WI38 (cell line): ENCODE results near the gene DNAJC10.

Experiments
- H3K4me3 ChIP-seq: 2 replicates; pipeline ENCODE4 v1.5.1; 2011; ENCODE audit warnings: low read depth, mild to moderate bottlenecking, control low read depth, low read length
- TF ChIP-seq, protein P1 (sequence below): IDR thresholded peaks from 2 replicates; pipeline ENCODE4 v1.5.1; 2012; ENCODE audit warnings: low read depth, mild to moderate bottlenecking, control low read depth, low read length

DNAJC10 gene

DNA sequence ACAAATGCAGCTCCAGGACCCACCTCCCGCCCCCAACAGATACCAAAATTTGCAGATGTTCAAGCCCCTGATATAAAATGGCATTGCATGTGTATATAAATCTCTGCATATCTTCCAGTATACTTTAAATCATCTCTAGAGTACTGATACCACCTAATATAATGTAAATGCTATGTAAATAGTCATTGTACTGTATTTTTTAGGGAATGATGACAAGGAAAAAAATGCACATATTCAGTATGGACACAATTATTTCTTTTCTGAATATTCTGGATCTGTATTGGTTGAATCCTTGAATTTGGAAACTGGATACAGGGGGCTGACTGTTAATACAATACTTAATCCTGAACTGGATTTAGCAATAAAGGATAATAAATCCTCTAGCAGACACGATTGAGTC lies 82.7 kb downstream of the DNAJC10 start:
- TF ChIP-seq, protein P1, sequence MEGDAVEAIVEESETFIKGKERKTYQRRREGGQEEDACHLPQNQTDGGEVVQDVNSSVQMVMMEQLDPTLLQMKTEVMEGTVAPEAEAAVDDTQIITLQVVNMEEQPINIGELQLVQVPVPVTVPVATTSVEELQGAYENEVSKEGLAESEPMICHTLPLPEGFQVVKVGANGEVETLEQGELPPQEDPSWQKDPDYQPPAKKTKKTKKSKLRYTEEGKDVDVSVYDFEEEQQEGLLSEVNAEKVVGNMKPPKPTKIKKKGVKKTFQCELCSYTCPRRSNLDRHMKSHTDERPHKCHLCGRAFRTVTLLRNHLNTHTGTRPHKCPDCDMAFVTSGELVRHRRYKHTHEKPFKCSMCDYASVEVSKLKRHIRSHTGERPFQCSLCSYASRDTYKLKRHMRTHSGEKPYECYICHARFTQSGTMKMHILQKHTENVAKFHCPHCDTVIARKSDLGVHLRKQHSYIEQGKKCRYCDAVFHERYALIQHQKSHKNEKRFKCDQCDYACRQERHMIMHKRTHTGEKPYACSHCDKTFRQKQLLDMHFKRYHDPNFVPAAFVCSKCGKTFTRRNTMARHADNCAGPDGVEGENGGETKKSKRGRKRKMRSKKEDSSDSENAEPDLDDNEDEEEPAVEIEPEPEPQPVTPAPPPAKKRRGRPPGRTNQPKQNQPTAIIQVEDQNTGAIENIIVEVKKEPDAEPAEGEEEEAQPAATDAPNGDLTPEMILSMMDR, result no peak
- H3K4me3 ChIP-seq, result no peak overlapping the region

DNA sequence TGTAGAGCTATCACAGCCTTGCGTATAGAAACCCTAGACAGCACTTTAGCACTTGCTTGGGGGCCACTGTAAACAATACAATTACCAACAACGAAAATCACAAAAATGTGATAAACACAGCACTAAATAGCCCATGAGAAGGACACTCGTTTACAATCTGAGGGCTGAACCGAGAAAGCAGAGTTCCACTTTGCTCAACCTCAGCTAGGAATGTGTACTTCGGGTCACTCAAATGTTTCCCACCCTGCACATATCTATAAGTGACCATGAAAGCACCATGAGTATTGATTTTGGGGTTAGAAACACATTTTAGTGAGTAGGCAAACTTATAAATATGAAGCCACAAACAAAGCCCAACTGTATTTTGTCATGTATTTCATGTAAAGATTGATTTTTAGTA lies 88.1 kb downstream of the DNAJC10 start:
- no peak overlapping the region for H3K4me3 ChIP-seq
- TF ChIP-seq, protein P1, result no peak

DNA sequence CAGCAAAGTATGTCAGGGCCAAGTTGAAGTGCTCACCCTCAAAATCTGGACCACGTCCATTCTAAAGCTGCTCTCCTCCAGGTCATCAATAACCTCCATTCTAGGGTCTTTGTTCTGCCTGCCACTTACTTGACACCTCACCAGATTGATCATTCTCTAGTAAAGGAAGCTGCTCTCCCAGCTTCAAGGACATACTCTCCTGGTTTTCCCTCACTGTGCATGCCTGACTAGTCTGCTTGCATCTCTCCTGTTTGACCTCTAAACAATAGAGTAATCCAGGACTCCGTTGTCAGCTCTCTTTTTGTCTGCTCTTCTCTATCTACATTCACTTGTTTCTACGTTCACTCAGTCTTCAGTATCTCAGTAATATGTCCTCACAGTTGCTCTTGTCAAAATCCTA lies 91.3 kb downstream of the DNAJC10 start:
- H3K4me3 ChIP-seq, result no peak overlapping the region
- TF ChIP-seq, protein P1, result no peak

DNA sequence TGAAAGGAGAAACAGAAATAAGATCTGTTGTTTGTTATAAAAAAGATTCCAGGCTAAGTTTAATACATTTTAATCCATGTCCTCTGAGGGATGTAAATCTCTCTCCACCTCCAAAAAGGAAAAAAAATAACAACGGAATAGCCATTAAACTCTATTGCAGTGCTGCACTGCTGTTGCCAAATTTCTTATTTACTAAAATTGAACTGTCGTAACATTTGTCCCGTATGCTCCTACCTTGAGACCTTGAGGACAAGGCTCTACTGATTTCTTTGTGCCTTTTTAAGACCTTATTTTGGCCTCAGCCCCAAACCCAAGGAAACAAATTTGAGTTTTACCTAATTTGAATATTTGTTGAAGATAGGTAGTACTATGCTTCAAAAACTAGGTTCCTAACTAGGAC lies 94.0 kb downstream of the DNAJC10 start:
- TF ChIP-seq, protein P1, result no peak

DNA sequence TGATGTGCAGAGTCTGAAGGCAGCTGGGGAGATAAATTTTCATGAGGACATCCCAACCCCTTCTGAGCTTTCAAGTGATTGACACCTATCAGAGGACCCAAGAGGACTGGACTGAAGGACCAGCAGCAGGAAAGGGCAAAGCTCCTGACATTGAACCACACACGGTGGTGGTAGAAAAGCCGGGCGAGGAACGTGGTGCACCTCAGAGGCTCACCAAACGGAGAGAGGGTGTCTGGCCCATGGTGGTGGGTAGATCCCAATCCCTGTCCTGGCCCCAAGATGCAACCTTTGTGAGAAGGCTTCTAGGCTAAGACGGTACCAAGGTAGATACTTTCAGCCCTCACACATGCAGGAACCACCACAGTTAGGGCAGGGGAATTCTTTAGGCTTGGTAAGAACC lies 98.3 kb downstream of the DNAJC10 start:
- TF ChIP-seq, protein P1, result no peak
- H3K4me3 ChIP-seq, result no peak overlapping the region

More for the DNA sequence above, 94.0 kb downstream of the DNAJC10 start:
- no peak overlapping the region for H3K4me3 ChIP-seq

DNA sequence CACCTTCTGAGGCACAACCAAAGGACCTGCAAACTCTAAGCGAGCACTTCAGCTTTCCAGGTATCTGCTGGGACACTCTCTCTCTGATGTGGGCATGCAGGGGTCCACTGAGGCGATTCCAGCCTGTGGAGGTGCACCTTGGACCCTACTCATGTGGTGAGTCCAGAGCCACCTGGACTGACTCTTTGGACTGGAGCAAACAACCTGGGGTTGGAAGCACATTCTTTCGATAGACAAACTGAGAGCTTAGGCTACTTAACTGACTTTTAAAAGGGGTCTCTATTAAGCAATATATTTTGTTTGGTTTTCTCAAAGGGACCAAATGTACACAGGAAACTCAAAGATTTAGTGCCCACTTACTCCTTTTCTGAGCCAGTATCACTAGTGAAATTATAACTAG lies 98.7 kb downstream of the DNAJC10 start:
- no peak overlapping the region for H3K4me3 ChIP-seq
- TF ChIP-seq, protein P1, result no peak

DNA sequence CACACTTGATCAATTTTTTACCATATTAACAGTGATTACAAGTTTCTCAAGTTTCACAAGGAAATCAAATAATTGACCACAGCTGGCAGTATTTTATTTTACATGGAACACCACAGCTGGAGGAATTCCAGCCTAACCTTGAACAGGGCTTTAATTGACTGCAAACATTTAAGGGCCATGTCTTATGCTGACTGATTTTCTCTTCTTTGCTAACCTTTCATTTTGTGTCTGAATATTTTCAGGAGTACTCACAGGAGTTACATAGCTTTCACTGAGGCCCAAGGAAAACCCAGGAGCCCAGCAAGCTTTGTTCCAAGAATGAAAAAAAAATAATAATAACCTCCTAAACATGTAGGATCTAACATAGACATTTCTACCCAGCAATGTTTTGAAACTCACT lies 100.8 kb downstream of the DNAJC10 start:
- TF ChIP-seq, protein P1, result no peak
- no peak overlapping the region for H3K4me3 ChIP-seq
